ENCODE data around the gene CDH3. TPM values are rescaled to one million over a fixed set of nuclear protein-coding genes. Genes with fewer than 3 reads are reported as not detected.
A peak's percentile ranks its signal among the peaks of the same experiment; 100 is the strongest.

Gene CDH3
- total and polyA plus RNA-seq, 2 donors (not counting 1 experiment from before 2014, with no cell fraction given): 0.14 TPM; not detected in 1

GRCh38 chr16:68626557-68626956, 18.6 kb upstream of the CDH3 start:
- H3K9me3 ChIP-seq (ENCODE audit: control insufficient read depth, insufficient read depth, low read depth, low read length): no peaks in the 10 kb centered on the region
- no peaks in the 10 kb centered on the region for H3K4me1 ChIP-seq (ENCODE audit: control insufficient read depth, extremely low read depth, insufficient read depth, low read length)
- DNase-seq (ENCODE audit: low read depth in 2 of 2): no peak
- H3K27ac ChIP-seq (ENCODE audit: insufficient read depth, low read length): no peak overlapping the region
- TF ChIP-seq EZH2 (IDR thresholded peaks at IDR 0.05; ENCODE audit: low read length, missing control alignments) (no peak), CTCF (conservative IDR thresholded peaks at IDR 0.05 in 1 of 2, IDR thresholded peaks at IDR 0.05 in 1 of 2; ENCODE audit: low read depth in 1 of 2, low read length in 2 of 2) (no peak)
- H3K36me3 ChIP-seq (ENCODE audit: control insufficient read depth, insufficient read depth, low read length): no peaks in the 10 kb centered on the region
- no peak overlapping the region for H2AFZ ChIP-seq (ENCODE audit: low read length)
- H4K20me1 ChIP-seq (ENCODE audit: control insufficient read depth, extremely low read depth, insufficient read depth, low read length): no peaks in the 10 kb centered on the region
- no peaks in the 10 kb centered on the region for H3K27me3 ChIP-seq (ENCODE audit: control insufficient read depth, insufficient read depth, low read length)
- no peaks in the 10 kb centered on the region for H3K79me2 ChIP-seq (ENCODE audit: control insufficient read depth, insufficient read depth, low read length)
- H3K4me2 ChIP-seq (ENCODE audit: extremely low read depth, insufficient read depth, low read length): no peak overlapping the region
- no peak overlapping the region for H3K4me3 ChIP-seq (replicated peaks in 1 of 4; ENCODE audit: control extremely low read depth in 1 of 4, insufficient read depth in 1 of 4, low read depth in 3 of 4, low read length in 4 of 4)
- no peak overlapping the region for H3K9ac ChIP-seq (ENCODE audit: insufficient read depth, low read length)

GRCh38 chr16:68627951-68628425, 17.1 kb upstream of the CDH3 start:
- TF ChIP-seq CTCF (conservative IDR thresholded peaks at IDR 0.05 in 1 of 2, IDR thresholded peaks at IDR 0.05 in 1 of 2; ENCODE audit: low read depth in 1 of 2, low read length in 2 of 2) (no peak), EZH2 (IDR thresholded peaks at IDR 0.05; ENCODE audit: low read length, missing control alignments) (no peak)
- Histone ChIP-seq H3K4me1 (ENCODE audit: control insufficient read depth, extremely low read depth, insufficient read depth, low read length) (no peaks in the 10 kb centered on the region), H3K4me3 (replicated peaks in 1 of 4; ENCODE audit: control extremely low read depth in 1 of 4, insufficient read depth in 1 of 4, low read depth in 3 of 4, low read length in 4 of 4) (no peak overlapping the region), H3K9ac (ENCODE audit: insufficient read depth, low read length) (no peak overlapping the region), H3K9me3 (ENCODE audit: control insufficient read depth, insufficient read depth, low read depth, low read length) (no peaks in the 10 kb centered on the region), H3K27me3 (ENCODE audit: control insufficient read depth, insufficient read depth, low read length) (no peaks in the 10 kb centered on the region), H4K20me1 (ENCODE audit: control insufficient read depth, extremely low read depth, insufficient read depth, low read length) (no peaks in the 10 kb centered on the region), H2AFZ (ENCODE audit: low read length) (no peak overlapping the region), H3K36me3 (ENCODE audit: control insufficient read depth, insufficient read depth, low read length) (no peaks in the 10 kb centered on the region), H3K27ac (ENCODE audit: insufficient read depth, low read length) (no peak overlapping the region), H3K79me2 (ENCODE audit: control insufficient read depth, insufficient read depth, low read length) (no peaks in the 10 kb centered on the region), H3K4me2 (ENCODE audit: extremely low read depth, insufficient read depth, low read length) (no peak overlapping the region)
- peak in 1 of 2 donors; percentile 55 for DNase-seq (ENCODE audit: low read depth in 2 of 2)

GRCh38 chr16:68629351-68629910, 15.7 kb upstream of the CDH3 start:
- Histone ChIP-seq H3K4me1 (ENCODE audit: control insufficient read depth, extremely low read depth, insufficient read depth, low read length) (no peaks in the 10 kb centered on the region), H3K36me3 (ENCODE audit: control insufficient read depth, insufficient read depth, low read length) (no peaks in the 10 kb centered on the region), H2AFZ (ENCODE audit: low read length) (no peak overlapping the region), H4K20me1 (ENCODE audit: control insufficient read depth, extremely low read depth, insufficient read depth, low read length) (no peaks in the 10 kb centered on the region), H3K79me2 (ENCODE audit: control insufficient read depth, insufficient read depth, low read length) (no peaks in the 10 kb centered on the region), H3K27me3 (ENCODE audit: control insufficient read depth, insufficient read depth, low read length) (no peaks in the 10 kb centered on the region), H3K4me3 (replicated peaks in 1 of 4; ENCODE audit: control extremely low read depth in 1 of 4, insufficient read depth in 1 of 4, low read depth in 3 of 4, low read length in 4 of 4) (no peak overlapping the region), H3K9ac (ENCODE audit: insufficient read depth, low read length) (no peak overlapping the region), H3K4me2 (ENCODE audit: extremely low read depth, insufficient read depth, low read length) (no peak overlapping the region), H3K27ac (ENCODE audit: insufficient read depth, low read length) (no peak overlapping the region), H3K9me3 (ENCODE audit: control insufficient read depth, insufficient read depth, low read depth, low read length) (no peaks in the 10 kb centered on the region)
- no peak for DNase-seq (ENCODE audit: low read depth in 2 of 2)
- TF ChIP-seq EZH2 (IDR thresholded peaks at IDR 0.05; ENCODE audit: low read length, missing control alignments): no peak
- TF ChIP-seq CTCF (conservative IDR thresholded peaks at IDR 0.05 in 1 of 2, IDR thresholded peaks at IDR 0.05 in 1 of 2; ENCODE audit: low read depth in 1 of 2, low read length in 2 of 2): no peak
